ENCODE measurements around the gene PON2.
"Not testable (repeated sequence)": the region's sequence is repeated elsewhere in the genome, so short reads cannot be mapped to it uniquely, and the experiment has no call there.

Gene PON2

GRCh38 chr7:95404316-95404865, 30.4 kb downstream of the PON2 start:
- no peak for DNase-seq

DNA sequence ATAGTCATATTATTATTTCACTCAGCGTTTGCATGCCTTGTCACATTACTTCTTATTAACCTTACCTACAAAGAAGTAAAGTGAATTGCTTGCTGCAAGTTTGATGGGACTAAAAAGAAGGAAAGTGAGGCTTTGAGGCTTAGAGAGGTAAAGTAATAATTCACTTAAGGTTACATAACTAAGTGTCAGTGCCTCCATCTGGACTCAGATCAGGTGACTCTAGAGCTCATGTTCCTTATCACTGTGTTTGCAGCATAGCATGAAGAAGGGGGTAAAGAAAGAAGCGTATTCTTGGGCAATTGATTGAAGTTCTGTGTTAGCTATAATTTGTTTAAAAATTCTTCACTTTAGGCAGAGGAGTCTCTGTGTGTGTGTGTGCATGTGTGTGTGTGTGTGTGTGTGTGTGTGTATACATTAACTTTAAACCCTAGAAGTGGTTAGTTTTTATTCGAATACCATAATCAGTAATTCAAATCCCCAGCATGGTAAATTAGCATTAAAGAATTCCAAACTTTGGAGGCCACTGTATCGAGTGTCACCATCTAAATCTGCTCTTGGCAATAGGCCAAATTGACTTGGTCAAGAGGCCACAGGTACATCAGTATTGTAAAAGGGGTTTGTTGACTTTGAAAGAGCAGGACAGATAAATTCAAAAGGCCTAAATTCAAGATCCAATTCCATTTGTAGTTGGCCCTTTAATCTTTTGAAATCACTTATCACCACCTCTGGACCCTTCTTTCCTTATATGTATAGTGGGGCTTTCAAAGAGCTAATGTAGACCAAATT, 36.5 kb downstream of the PON2 start:
- no peak for DNase-seq

DNA sequence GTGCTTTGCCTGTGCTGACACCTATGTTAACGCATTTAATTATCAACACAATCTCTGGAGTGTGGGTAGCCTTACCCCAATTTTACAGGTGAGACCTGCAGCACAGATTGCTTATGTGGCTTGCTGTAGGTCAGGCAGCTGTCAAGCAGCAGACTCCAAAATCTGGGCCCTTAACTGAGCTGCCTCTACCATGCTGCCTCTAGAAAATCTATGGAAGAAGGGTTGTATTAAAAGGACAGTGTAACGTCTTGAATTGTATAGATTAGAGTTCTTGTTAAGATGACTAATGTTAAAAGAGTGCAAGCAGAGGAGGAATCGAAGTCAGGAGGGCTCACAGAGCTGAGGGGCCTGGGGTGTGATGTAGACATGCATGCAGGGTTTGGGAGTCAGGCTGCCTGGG, 37.4 kb downstream of the PON2 start:
- DNase-seq: no peak

DNA sequence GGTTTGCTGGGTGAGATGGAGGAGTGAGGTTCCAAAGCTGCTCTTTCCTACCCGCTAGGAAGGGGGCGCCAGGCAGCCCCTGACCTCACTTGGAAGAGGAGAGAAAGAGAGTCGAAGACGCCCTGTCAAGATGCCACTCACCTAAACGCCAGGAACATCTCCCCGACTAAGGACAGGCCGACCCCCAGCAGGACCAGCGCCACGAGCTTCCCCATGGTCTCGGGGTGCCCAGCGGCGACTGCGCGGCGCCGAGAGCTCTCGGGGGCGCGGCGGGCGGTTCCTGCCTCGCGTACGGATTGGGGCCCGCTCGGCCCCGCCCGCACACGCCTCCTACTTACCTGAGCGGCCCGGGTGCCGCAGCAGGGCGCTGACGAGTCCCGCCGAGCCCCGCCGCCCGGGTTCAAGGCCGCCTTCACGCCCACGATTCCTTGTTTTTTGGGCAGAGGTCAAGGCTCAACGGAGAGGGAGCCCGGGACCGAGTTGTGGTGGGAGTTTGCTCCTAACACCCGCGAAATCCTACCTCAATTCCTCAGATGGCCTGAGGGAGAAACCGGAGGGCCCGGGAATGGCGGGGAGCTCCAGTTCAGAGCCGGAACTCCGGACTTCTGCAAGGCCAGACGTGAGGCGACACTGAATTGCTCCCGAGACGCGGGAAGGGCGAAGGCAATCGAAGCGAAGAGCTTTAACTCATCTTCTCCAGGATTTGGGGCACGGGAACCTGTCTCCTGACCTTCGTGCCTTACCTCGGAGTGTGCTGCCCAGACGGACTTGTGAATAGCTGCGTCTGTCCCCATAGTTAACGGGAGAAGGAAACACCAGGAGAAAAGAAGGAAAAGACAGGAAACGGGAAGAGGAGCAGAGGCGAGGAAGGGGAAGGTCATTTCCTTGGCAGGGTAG, 38.4 kb downstream of the PON2 start, which contains the start of gene PON3:
Gene PON3, minus strand, starts transcription at position 240 of the 897 bp plus-strand sequence. Its CDS starts 25 bp downstream, at position 215.
- DNase-seq: peak in 2 of 5 donors; percentile 6 to 26

- no peak for DNase-seq
Measured at GRCh38 chr7:95395755-95396135, 39.1 kb downstream of the PON2 start.

DNA sequence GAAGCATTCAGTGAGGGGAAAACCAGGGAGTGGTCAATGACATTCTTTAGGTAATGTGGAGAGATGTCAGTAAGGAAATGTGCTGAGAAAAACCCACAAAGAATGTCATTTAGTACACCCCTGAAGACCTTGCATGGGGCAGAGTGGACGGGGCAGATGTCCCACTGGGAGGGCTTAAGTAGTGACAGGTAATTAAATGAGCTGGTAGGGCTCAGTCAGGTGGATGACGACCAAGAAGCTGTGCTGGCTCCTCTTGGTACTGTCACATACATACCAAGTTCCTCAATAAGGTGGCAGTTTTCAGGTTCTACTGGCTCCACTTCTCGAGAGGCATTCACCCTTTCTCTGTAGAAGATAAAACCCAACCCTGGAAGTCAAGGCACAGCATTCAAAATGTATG, 40.5 kb downstream of the PON2 start:
- no peak for DNase-seq

GRCh38 chr7:95391761-95392160, 43.1 kb downstream of the PON2 start:
- no peak for DNase-seq

DNA sequence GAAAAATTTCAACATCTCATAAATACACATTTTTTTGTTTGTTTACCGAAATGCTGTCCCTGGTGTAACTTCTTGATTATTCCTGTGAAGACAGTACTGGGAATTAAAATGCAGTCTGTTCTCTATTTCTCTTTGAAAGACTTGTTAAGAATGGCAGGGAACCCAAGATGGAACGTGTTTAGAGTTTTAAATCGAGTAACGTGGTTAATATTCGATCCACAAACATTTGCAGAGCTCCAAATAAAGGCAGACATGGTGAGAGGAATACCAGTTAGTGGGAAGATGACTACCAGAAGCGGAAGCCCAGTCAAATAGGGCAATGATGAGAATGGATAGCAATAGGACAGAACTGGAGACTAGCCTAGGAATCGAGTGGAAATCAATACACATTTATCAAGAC, 45.3 kb downstream of the PON2 start:
- DNase-seq: no peak

DNA sequence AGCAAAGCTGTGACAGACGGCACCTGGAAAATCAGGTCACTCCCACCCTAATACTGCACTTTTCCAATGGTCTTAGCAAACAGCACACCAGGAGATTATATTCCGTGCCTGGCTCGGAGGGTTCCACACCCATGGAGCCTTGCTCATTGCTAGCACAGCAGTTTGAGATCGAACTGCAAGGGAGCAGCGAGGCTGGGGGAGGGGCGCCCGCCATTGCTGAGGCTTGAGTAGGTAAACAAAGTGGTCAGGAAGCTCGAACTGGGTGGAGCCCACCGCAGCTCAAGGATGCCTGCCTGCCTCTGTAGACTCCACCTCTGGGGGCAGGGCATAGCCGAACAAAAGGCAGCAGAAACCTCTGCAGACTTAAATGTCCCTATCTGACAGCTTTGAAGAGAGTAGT, 55.4 kb downstream of the PON2 start:
- not testable (repeated sequence) for DNase-seq

DNA sequence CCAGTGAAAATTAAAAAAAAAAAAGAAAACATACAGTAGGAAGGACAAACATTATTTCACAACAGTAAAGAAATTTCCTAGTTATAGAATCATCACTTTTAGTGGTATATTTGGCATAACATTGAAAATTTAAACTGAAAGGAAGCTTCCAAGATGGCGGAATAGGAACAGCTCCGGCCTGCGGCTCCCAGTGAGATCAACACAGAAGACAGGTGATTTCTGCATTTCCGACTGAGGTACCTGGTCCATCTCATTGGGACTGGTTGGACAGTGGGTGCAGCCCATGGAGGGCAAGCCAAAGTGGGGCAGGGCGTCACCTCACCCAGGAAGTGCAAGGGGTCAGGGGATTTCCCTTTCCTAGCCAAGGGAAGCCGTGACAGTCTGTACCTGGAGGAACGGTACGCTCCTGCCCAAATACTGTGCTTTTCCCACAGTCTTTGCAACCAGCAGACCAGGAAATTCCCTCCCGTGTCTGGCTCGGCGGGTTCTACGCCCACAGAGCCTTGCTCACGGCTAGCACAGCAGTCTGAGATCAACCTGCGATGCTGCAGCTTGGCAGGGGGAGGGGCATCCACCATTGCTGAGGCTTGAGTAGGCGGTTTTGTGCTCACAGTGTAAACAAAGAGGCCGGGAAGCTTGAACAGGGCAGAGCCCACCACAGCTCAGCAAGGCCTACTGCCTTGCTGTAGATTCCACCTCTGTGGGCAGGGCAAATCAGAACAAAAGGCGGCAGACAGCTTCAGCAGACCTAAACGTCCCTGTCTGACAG, 58.0 kb downstream of the PON2 start:
- DNase-seq: no peak

DNA sequence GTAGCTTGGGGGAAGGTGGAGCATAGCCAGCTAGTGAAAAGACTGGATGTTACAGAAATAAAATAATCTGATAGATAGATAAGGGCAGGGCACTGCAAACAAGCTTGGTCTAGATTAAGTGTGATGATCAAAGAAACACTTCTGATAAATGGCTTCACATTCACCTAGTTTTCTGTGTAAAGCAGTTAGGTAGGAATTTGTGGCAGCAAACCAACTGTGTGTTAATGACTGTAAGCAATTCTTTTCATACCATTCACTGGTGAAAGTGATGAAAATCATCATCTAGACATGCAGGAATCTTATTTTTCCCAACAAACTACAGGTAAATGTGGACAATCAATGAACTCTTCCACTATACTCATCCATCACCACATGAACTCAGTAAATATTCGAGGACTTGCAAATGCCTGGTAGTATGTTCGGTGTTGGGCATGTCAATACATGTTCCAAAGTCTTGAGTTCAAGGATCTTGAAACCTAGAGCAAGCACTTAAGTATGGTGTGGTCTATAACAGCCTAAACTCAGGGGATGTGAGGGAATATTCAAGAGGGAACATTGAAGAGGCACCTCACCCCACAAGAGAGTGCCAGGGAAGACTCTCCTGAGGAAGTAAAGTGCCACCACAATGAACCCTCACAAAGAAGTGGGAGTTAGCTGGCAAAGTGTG, 59.1 kb downstream of the PON2 start:
- DNase-seq: no peak

- no peak for DNase-seq
Measured at GRCh38 chr7:95373323-95373722, 61.5 kb downstream of the PON2 start.

DNA sequence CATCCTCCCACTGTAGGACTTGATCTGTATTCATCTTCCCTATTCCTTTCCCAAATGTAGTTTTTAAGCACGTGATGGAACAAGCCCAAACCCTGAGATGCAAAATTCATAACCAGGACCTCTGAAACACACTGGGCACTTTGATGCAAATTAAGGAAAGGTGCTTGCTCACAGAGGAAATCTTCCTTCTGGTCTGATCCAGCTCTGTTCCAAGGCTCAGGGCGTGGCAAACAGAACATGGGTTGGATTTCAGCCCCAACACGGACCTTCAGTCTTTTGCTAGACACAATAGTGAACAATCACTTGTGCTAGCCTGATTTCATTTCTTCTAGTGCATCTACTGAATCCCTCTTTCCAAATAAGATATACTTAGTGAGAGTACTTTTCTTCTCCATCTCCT, 66.6 kb downstream of the PON2 start:
- no peak for DNase-seq

GRCh38 chr7:95367606-95368005, 67.2 kb downstream of the PON2 start:
- no peak for DNase-seq

GRCh38 chr7:95365151-95365550, 69.7 kb downstream of the PON2 start:
- no peak for DNase-seq

DNA sequence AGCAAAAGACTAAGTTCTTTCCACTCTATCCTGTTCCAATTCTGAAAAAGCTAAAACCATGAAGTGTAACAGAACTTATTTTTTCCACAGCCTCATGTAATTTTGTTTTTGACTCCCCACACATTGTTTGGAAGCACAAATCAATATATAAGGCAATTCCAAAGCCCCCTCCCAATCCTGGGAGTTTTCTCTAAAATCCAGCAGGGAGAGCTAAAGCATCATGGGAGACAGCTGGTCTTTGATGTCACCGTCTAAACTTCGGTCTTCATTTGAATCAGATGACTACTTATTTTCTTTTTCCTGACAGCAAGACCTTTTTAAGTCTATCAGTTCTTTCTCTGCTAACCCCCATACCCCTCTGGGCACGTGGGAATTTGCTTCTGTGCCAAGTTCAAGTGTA, 77.2 kb downstream of the PON2 start:
- no peak for DNase-seq
